HepG2 (cell line): ENCODE results near the gene TFPI.

Experiments
- ATF5 ChIP-seq: sonication (generic); formaldehyde crosslinking; IDR thresholded peaks from 2 replicates; pipeline ENCODE4 v1.4.0; 2020; ENCODE audit warnings: mild to moderate bottlenecking, low read depth, missing genetic modification reagents
- KLF6 ChIP-seq: IDR thresholded peaks from 2 replicates; pipeline ENCODE4 v1.8.0; 2016; ENCODE audit warnings: missing biosample characterization, missing genetic modification reagents
- MYNN ChIP-seq: sonication (generic); formaldehyde crosslinking; IDR thresholded peaks from 2 replicates; pipeline ENCODE4 v1.4.0; 2020; ENCODE audit warnings: mild to moderate bottlenecking, low read depth, missing genetic modification reagents
- NFYB ChIP-seq: sonication (generic); formaldehyde crosslinking; IDR thresholded peaks from 2 replicates; pipeline ENCODE4 v1.4.0; 2020; ENCODE audit warnings: missing genetic modification reagents
- POLR2A ChIP-seq, 2 experiments: IDR thresholded peaks; 2 replicates each; pipeline ENCODE4 v1.6.1; 2011; ENCODE audit warnings: low read depth in 2 of 2, low read length in 2 of 2, mild to moderate bottlenecking in 1 of 2, moderate library complexity in 1 of 2; ENCODE audit not compliant: insufficient read depth in 1 of 2
- RAD21 ChIP-seq: fragments of 450-650 bp; formaldehyde crosslinking; IDR thresholded peaks from 2 replicates; pipeline ENCODE4 v1.5.0; 2020; ENCODE audit warnings: mild to moderate bottlenecking
- RNF2 ChIP-seq: fragments of 450-650 bp; conservative IDR thresholded peaks from 2 replicates; pipeline ENCODE4 v1.6.1; 2016; ENCODE audit warnings: low read depth
- TAF1 ChIP-seq: sonication (generic); formaldehyde crosslinking; IDR thresholded peaks from 2 replicates; pipeline ENCODE4 v1.4.0; 2020; ENCODE audit warnings: missing genetic modification reagents
- ZNF318 ChIP-seq: sonication (generic); formaldehyde crosslinking; IDR thresholded peaks from 2 replicates; pipeline ENCODE4 v1.4.0; 2020; ENCODE audit warnings: mild to moderate bottlenecking, missing genetic modification reagents
- ZNF441 ChIP-seq: sonication (generic); formaldehyde crosslinking; IDR thresholded peaks from 2 replicates; pipeline ENCODE4 v1.7.0; 2021; ENCODE audit warnings: missing genetic modification reagents, borderline replicate concordance
- ZNF615 ChIP-seq: sonication (generic); formaldehyde crosslinking; IDR thresholded peaks from 2 replicates; pipeline ENCODE4 v1.5.0; 2020; ENCODE audit warnings: mild to moderate bottlenecking, missing genetic modification reagents, borderline replicate concordance
- TF ChIP-seq, protein P1 (sequence below): sonication (generic); formaldehyde crosslinking; IDR thresholded peaks from 2 replicates; pipeline ENCODE4 v1.8.0; 2022; ENCODE audit warnings: low read depth, missing genetic modification reagents
- TF ChIP-seq, protein P2 (sequence below): sonication (generic); formaldehyde crosslinking; IDR thresholded peaks from 2 replicates; pipeline ENCODE4 v1.5.0; 2020; ENCODE audit warnings: mild to moderate bottlenecking, missing genetic modification reagents, moderate library complexity
- TF ChIP-seq, protein P3 (sequence below): IDR thresholded peaks from 2 replicates; pipeline ENCODE4 v1.6.1; 2012; ENCODE audit warnings: low read depth, low read length, improper control_type of control experiment

DNA sequence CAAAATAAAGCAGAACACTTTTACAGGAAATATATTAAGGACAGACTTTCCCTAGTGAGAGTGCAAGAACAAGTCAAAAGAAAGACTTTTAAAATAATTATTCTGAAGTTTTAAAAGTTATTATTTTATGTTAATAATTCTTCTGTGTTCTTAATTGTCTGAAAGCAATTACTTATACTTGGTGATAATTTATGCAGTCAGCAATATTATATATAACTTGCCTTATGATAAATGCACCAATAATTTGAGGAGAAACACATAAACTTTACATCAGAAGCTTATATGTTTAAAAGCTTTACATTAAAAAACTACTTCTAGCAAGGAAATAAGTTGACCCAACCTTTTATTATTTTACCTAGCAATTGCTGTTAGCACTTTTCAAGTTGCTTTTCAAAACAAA, 102.7 kb downstream of the TFPI start:
- TF ChIP-seq ZNF318 (CRISPR knock-in tag) (no peak), ZNF615 (CRISPR knock-in tag) (no peak), ZNF441 (CRISPR knock-in tag) (no peak), RAD21 (CRISPR knock-in tag) (no peak), TAF1 (no peak), NFYB (CRISPR knock-in tag) (no peak), KLF6 (CRISPR knock-in tag) (no peak), MYNN (CRISPR knock-in tag) (no peak), RNF2 (no peak), ATF5 (CRISPR knock-in tag) (no peak), POLR2A (IDR thresholded peaks at IDR 0.05; ENCODE audit: insufficient read depth in 1 of 2, low read depth in 2 of 2, low read length in 2 of 2) (no peak)
- TF ChIP-seq, protein P1, sequence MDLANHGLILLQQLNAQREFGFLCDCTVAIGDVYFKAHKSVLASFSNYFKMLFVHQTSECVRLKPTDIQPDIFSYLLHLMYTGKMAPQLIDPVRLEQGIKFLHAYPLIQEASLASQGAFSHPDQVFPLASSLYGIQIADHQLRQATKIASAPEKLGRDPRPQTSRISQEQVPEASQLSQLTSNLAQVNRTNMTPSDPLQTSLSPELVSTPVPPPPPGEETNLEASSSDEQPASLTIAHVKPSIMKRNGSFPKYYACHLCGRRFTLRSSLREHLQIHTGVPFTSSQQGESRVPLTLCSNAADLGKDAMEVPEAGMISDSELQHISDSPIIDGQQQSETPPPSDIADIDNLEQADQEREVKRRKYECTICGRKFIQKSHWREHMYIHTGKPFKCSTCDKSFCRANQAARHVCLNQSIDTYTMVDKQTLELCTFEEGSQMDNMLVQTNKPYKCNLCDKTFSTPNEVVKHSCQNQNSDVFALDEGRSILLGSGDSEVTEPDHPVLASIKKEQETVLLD: no peak
- TF ChIP-seq, protein P2, sequence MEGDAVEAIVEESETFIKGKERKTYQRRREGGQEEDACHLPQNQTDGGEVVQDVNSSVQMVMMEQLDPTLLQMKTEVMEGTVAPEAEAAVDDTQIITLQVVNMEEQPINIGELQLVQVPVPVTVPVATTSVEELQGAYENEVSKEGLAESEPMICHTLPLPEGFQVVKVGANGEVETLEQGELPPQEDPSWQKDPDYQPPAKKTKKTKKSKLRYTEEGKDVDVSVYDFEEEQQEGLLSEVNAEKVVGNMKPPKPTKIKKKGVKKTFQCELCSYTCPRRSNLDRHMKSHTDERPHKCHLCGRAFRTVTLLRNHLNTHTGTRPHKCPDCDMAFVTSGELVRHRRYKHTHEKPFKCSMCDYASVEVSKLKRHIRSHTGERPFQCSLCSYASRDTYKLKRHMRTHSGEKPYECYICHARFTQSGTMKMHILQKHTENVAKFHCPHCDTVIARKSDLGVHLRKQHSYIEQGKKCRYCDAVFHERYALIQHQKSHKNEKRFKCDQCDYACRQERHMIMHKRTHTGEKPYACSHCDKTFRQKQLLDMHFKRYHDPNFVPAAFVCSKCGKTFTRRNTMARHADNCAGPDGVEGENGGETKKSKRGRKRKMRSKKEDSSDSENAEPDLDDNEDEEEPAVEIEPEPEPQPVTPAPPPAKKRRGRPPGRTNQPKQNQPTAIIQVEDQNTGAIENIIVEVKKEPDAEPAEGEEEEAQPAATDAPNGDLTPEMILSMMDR: no peak
- TF ChIP-seq, protein P3, sequence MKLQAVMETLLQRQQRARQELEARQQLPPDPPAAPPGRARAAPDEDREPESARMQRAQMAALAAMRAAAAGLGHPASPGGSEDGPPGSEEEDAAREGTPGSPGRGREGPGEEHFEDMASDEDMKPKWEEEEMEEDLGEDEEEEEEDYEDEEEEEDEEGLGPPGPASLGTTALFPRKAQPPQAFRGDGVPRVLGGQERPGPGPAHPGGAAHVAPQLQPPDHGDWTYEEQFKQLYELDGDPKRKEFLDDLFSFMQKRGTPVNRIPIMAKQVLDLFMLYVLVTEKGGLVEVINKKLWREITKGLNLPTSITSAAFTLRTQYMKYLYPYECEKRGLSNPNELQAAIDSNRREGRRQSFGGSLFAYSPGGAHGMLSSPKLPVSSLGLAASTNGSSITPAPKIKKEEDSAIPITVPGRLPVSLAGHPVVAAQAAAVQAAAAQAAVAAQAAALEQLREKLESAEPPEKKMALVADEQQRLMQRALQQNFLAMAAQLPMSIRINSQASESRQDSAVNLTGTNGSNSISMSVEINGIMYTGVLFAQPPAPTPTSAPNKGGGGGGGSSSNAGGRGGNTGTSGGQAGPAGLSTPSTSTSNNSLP: no peak
